K562 (cell line): ENCODE results near the gene VDR. TPM values are rescaled to one million over a fixed set of nuclear protein-coding genes. Genes with fewer than 3 reads are reported as not detected.
A peak's percentile ranks its signal among the peaks of the same experiment; 100 is the strongest.

ENCODE experiments used
- ARID4B ChIP-seq: sonication (generic); formaldehyde crosslinking; IDR thresholded peaks from 2 replicates; pipeline ENCODE4 v1.8.0; 2022; ENCODE audit warnings: mild to moderate bottlenecking, missing genetic modification reagents
- BACH1 ChIP-seq: fragments of 200-800 bp; sonication (Bioruptor generic); IDR thresholded peaks from 2 replicates; pipeline ENCODE4 v1.6.1; 2016; ENCODE audit warnings: missing genetic modification characterization, missing compliant biosample characterization
- ETS1 ChIP-seq: conservative IDR thresholded peaks from 2 replicates; pipeline ENCODE4 v1.6.1; 2011; ENCODE audit warnings: low read depth, mild to moderate bottlenecking, low read length; ENCODE audit not compliant: control insufficient read depth
- NEUROD1 ChIP-seq: fragments of 150-350 bp; IDR thresholded peaks from 2 replicates; pipeline ENCODE4 v1.6.1; 2014; ENCODE audit warnings: borderline replicate concordance, low read length, low read depth; ENCODE audit not compliant: partially characterized antibody
- RBFOX2 ChIP-seq: fragments of 200-400 bp; formaldehyde crosslinking; IDR thresholded peaks from 2 replicates; pipeline ENCODE4 v1.6.1; 2017; ENCODE audit warnings: low read depth, mild to moderate bottlenecking, low read length, moderate library complexity
- RBM25 ChIP-seq: fragments of 200-400 bp; formaldehyde crosslinking; IDR thresholded peaks from 2 replicates; pipeline ENCODE4 v1.6.1; 2018; ENCODE audit warnings: low read length, low read depth, moderate library complexity; ENCODE audit not compliant: severe bottlenecking
- RFX1 ChIP-seq: fragments of 450-650 bp; IDR thresholded peaks from 2 replicates; pipeline ENCODE4 v1.6.1; 2016; ENCODE audit warnings: mild to moderate bottlenecking, moderate library complexity
- TARDBP ChIP-seq: fragments of 450-650 bp; IDR thresholded peaks from 2 replicates; pipeline ENCODE4 v1.6.1; 2016
- TCF7 ChIP-seq: sonication (generic); IDR thresholded peaks from 2 replicates; pipeline ENCODE4 v1.6.1; 2016; ENCODE audit warnings: antibody characterized with exemption, borderline replicate concordance
- TEAD4 ChIP-seq, 2 experiments: sonication (generic) in 1 of 2; formaldehyde crosslinking in 1 of 2; IDR thresholded peaks; 2 replicates each; pipeline versions ENCODE4 v1.6.1 to v1.8.0; 2012 to 2022; ENCODE audit warnings: borderline replicate concordance in 1 of 2, inconsistent platforms in 1 of 2, low read length in 1 of 2, mild to moderate bottlenecking in 1 of 2, missing genetic modification reagents in 1 of 2
- TGIF2 ChIP-seq: sonication (generic); formaldehyde crosslinking; IDR thresholded peaks from 2 replicates; pipeline ENCODE4 v1.8.1; 2022; ENCODE audit warnings: mild to moderate bottlenecking, missing genetic modification reagents, moderate library complexity
- ZFP1 ChIP-seq: fragments of 450-650 bp; formaldehyde crosslinking; IDR thresholded peaks from 2 replicates; pipeline ENCODE4 v1.4.0; 2020; ENCODE audit warnings: mild to moderate bottlenecking, mixed read lengths
- ZKSCAN1 ChIP-seq: fragments of 150-350 bp; IDR thresholded peaks from 2 replicates; pipeline ENCODE4 v1.6.1; 2016; ENCODE audit warnings: low read depth, low read length
- ZNF282 ChIP-seq: sonication (generic); formaldehyde crosslinking; IDR thresholded peaks from 2 replicates; pipeline ENCODE4 v1.8.1; 2023; ENCODE audit warnings: missing genetic modification reagents
- ZNF347 ChIP-seq: fragments of 450-650 bp; formaldehyde crosslinking; IDR thresholded peaks from 2 replicates; pipeline ENCODE4 v1.4.0; 2020; ENCODE audit warnings: low read depth, mild to moderate bottlenecking, moderate library complexity
- ZNF449 ChIP-seq: fragments of 250-450 bp; sonication (Bioruptor Pico); IDR thresholded peaks from 2 replicates; pipeline ENCODE4 v1.8.0; 2022; ENCODE audit warnings: moderate library complexity, mild to moderate bottlenecking, inconsistent platforms
- polyA plus RNA-seq, 8 experiments: library from polyadenylated mRNA; depleted of rRNA in 4 of 8; stranded (reverse) in 5 of 8; unstranded in 3 of 8; fragments of >200 nt; fragmentation: Nextera tagmentation in 2 of 8; fragmentation: Illumina TruSeq in 1 of 8; extraction: Ambion mirVana in 2 of 8; extraction: Trizol in 1 of 8; gene quantifications; 2 replicates each; pipeline versions ENCODE4 v1.2.1 to v1.2.3, GENCODE V29; 2011 to 2014; ENCODE audit warnings: inconsistent platforms in 1 of 8, missing spikeins in 1 of 8
- total RNA-seq, 7 experiments: library from RNA; depleted of rRNA in 6 of 7; stranded (reverse); fragments of >200 nt in 6 of 7; fragmentation: Illumina TruSeq in 2 of 7; extraction: Trizol in 2 of 7; gene quantifications; 2 replicates each; pipeline versions ENCODE4 v1.2.1 to v1.2.3, GENCODE V29; 2011 to 2021; ENCODE audit warnings: low replicate concordance in 1 of 7
- TF ChIP-seq, protein P1 (sequence below): fragments of 450-650 bp; formaldehyde crosslinking; IDR thresholded peaks from 2 replicates; pipeline ENCODE4 v1.4.0; 2020; ENCODE audit warnings: mild to moderate bottlenecking, moderate library complexity
- TF ChIP-seq, protein P2 (sequence below): sonication (generic); formaldehyde crosslinking; IDR thresholded peaks from 2 replicates; pipeline ENCODE4 v1.5.0; 2020; ENCODE audit warnings: missing genetic modification reagents

VDR gene
- total and polyA plus RNA-seq, 9 of the 15 experiments (the other 6 are each of a cell fraction or from before 2014, with no cell fraction given) = 0.61 to 4.8 (median 2.0) TPM

DNA sequence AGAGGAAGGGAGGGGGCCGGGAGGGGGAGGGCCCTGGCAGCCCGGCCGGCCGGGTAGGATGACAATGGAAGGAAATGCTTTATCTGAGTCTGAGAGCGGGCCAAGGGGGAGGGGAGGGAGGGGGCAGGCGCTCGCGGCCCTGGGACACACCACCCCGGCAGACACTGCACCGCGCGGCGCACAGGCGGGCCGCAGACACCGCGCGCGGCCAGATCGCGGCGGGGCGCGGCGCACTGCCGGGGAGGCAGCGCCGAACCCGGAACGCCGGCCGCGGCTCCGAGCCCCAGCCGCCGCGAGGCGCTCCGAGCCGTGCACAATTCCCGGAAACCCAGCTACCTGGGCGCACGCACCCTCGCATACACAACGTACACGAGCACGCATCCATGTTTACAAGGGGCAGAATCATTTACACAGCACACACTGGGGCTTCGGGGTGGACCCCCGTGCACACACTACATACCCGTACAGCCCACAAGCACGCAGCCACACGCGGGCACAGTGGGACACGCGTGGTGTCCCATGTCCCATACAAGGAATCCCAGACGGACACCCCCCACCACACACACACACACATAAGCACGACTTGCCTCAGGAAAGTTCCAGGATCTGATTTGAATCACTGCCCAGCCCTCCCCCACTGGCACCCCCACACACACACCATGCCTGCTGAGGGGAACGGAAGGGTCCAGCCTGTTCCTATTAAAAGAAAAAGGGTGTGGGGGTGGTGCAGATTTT is 84.7 kb downstream of the VDR start, which contains the start of gene HDAC7 (continued):
- TF ChIP-seq, protein P1, sequence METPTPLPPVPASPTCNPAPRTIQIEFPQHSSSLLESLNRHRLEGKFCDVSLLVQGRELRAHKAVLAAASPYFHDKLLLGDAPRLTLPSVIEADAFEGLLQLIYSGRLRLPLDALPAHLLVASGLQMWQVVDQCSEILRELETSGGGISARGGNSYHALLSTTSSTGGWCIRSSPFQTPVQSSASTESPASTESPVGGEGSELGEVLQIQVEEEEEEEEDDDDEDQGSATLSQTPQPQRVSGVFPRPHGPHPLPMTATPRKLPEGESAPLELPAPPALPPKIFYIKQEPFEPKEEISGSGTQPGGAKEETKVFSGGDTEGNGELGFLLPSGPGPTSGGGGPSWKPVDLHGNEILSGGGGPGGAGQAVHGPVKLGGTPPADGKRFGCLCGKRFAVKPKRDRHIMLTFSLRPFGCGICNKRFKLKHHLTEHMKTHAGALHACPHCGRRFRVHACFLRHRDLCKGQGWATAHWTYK = peak; percentile 85
- TF ChIP-seq TCF7 (no peak), NEUROD1 (no peak), RBFOX2 (peak; percentile 68), ZKSCAN1 (no peak), RBM25 (no peak), ZFP1 (CRISPR knock-in tag) (no peak), RFX1 (no peak), ZNF347 (no peak), BACH1 (tag) (no peak), TARDBP (peak; percentile 43; the same call in 1 of the 2 replicates), ZNF449 (CRISPR knock-in tag) (no peak), ZNF282 (CRISPR knock-in tag) (no peak), TEAD4 (IDR thresholded peaks at IDR 0.05; ENCODE audit: low read length) (no peak), TEAD4 (CRISPR knock-in tag; IDR thresholded peaks at IDR 0.05; ENCODE audit: borderline replicate concordance) (no peak), TGIF2 (no peak), ETS1 (no peak; the same call in 1 of the 2 replicates), ARID4B (CRISPR knock-in tag) (no peak)
- TF ChIP-seq, protein P2, sequence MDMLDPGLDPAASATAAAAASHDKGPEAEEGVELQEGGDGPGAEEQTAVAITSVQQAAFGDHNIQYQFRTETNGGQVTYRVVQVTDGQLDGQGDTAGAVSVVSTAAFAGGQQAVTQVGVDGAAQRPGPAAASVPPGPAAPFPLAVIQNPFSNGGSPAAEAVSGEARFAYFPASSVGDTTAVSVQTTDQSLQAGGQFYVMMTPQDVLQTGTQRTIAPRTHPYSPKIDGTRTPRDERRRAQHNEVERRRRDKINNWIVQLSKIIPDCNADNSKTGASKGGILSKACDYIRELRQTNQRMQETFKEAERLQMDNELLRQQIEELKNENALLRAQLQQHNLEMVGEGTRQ (CRISPR knock-in tag) = no peak
